SK-N-MC (cell line): ENCODE measurements around the gene SMYD1.

Source experiments
- EZH2 ChIP-seq: fragments of 200-600 bp; sonication (generic); IDR thresholded peaks from one replicate; pipeline ENCODE4 v1.6.1; 2017; ENCODE audit warnings: antibody characterized with exemption
- POLR2AphosphoS5 ChIP-seq: IDR thresholded peaks from 2 replicates; pipeline ENCODE4 v1.6.1; 2012; ENCODE audit warnings: mild to moderate bottlenecking, low read depth, low read length, borderline replicate concordance

DNA sequence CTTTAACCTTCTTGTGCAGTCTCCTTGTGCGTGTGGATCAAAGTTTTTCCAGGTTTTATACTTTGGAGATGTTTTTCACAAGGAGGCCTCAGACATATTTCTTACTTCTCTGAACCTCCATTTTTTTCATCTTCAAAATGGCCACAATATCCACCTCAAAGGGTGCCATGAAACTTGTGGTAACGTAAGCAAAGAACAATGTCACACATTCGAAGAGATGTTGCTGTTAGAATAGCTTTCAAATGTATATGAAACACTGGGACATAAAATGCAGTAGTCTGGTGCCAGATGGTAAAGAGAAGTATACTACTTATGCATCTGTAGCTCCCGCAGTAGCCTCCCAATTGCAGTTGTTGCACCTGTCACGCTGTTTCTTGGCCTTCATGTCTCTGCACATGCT is 9.4 kb upstream of the SMYD1 start:
- TF ChIP-seq EZH2 (no peak), POLR2AphosphoS5 (no peak)
